ENCODE results near the gene LIF.

DNA sequence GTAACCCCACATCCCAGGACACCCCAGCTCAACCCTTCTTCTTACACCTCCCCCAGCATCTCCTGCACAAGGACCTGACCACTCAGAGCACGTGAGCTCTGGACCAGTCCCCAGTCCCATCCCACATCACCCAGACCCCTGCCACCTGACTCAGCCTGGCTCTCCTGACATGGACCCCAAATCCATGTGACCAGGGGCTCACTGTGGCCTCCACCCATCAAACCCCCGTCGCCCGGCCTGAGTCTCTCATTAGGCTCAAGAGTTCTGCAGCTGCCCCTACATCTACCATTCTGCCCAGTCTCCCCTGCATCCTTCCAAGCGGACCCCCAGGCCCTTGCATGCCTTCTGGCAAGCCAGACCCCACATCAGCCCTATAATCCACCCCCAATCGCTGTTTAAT lies 1.9 kb upstream of the LIF start:
- TF ChIP-seq, protein P1, sequence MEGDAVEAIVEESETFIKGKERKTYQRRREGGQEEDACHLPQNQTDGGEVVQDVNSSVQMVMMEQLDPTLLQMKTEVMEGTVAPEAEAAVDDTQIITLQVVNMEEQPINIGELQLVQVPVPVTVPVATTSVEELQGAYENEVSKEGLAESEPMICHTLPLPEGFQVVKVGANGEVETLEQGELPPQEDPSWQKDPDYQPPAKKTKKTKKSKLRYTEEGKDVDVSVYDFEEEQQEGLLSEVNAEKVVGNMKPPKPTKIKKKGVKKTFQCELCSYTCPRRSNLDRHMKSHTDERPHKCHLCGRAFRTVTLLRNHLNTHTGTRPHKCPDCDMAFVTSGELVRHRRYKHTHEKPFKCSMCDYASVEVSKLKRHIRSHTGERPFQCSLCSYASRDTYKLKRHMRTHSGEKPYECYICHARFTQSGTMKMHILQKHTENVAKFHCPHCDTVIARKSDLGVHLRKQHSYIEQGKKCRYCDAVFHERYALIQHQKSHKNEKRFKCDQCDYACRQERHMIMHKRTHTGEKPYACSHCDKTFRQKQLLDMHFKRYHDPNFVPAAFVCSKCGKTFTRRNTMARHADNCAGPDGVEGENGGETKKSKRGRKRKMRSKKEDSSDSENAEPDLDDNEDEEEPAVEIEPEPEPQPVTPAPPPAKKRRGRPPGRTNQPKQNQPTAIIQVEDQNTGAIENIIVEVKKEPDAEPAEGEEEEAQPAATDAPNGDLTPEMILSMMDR (IDR thresholded peaks at IDR 0.05; ENCODE audit: insufficient read depth, low read length, poor library complexity, severe bottlenecking): no peak
- TF ChIP-seq EZH2phosphoT487 (conservative IDR thresholded peaks at IDR 0.05; ENCODE audit: low read length): no peak
